Ishikawa (cell line): Measurements from ENCODE around the gene IFNL4.

Experiments used
- CEBPB ChIP-seq: IDR thresholded peaks from 2 replicates; pipeline ENCODE4 v1.6.1; 2012
- CREB1 ChIP-seq: IDR thresholded peaks from 2 replicates; pipeline ENCODE4 v1.6.1; 2012; ENCODE audit warnings: low read depth
- EGR1 ChIP-seq: IDR thresholded peaks from 2 replicates; pipeline ENCODE4 v1.6.1; 2012
- EP300 ChIP-seq: IDR thresholded peaks from 2 replicates; pipeline ENCODE4 v1.6.1; 2012; ENCODE audit warnings: borderline replicate concordance
- MAX ChIP-seq: IDR thresholded peaks from 2 replicates; pipeline ENCODE4 v1.6.1; 2012
- NFIC ChIP-seq: IDR thresholded peaks from 2 replicates; pipeline ENCODE4 v1.6.1; 2012
- RAD21 ChIP-seq: IDR thresholded peaks from 2 replicates; pipeline ENCODE4 v1.6.1; 2012; ENCODE audit warnings: low read depth
- REST ChIP-seq: IDR thresholded peaks from 2 replicates; pipeline ENCODE4 v1.6.1; 2012; ENCODE audit warnings: low read depth, mild to moderate bottlenecking
- TAF1 ChIP-seq: IDR thresholded peaks from 2 replicates; pipeline ENCODE4 v1.6.1; 2012; ENCODE audit warnings: low read depth, mild to moderate bottlenecking
- TEAD4 ChIP-seq: IDR thresholded peaks from 2 replicates; pipeline ENCODE4 v1.6.1; 2012
- YY1 ChIP-seq: IDR thresholded peaks from 2 replicates; pipeline ENCODE4 v1.6.1; 2012; ENCODE audit warnings: low read depth
- TF ChIP-seq, protein P1 (sequence below): IDR thresholded peaks from 2 replicates; pipeline ENCODE4 v1.6.1; 2012

GRCh38 chr19:39284032-39284431, 35.4 kb upstream of the IFNL4 start:
- TF ChIP-seq EP300 (no peak), REST (no peak), TAF1 (no peak), CREB1 (no peak), YY1 (no peak), TEAD4 (no peak), RAD21 (no peak), MAX (no peak), NFIC (no peak), CEBPB (no peak), EGR1 (no peak)
- TF ChIP-seq, protein P1, sequence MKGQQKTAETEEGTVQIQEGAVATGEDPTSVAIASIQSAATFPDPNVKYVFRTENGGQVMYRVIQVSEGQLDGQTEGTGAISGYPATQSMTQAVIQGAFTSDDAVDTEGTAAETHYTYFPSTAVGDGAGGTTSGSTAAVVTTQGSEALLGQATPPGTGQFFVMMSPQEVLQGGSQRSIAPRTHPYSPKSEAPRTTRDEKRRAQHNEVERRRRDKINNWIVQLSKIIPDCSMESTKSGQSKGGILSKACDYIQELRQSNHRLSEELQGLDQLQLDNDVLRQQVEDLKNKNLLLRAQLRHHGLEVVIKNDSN: no peak
